M059J (cell line): ENCODE measurements around the gene ALG9. TPM values are rescaled to one million over a fixed set of nuclear protein-coding genes. Genes with fewer than 3 reads are reported as not detected.
"Not testable (repeated sequence)": the region's sequence is repeated elsewhere in the genome, so short reads cannot be mapped to it uniquely, and the experiment has no call there.

ENCODE experiments used
- DNase-seq: peaks from one replicate; pipeline ENCODE4 v3.0.0-alpha.2; 2012; ENCODE audit warnings: low read depth
- total RNA-seq: library from RNA; depleted of rRNA; stranded (reverse); fragments of >200 nt; shearing (Covaris generic); gene quantifications from 2 replicates; pipeline ENCODE4 v1.2.3, GENCODE V29; 2014

ALG9 gene
- total RNA-seq, 1 experiment from 2014 or later, result 39.7 TPM

DNA sequence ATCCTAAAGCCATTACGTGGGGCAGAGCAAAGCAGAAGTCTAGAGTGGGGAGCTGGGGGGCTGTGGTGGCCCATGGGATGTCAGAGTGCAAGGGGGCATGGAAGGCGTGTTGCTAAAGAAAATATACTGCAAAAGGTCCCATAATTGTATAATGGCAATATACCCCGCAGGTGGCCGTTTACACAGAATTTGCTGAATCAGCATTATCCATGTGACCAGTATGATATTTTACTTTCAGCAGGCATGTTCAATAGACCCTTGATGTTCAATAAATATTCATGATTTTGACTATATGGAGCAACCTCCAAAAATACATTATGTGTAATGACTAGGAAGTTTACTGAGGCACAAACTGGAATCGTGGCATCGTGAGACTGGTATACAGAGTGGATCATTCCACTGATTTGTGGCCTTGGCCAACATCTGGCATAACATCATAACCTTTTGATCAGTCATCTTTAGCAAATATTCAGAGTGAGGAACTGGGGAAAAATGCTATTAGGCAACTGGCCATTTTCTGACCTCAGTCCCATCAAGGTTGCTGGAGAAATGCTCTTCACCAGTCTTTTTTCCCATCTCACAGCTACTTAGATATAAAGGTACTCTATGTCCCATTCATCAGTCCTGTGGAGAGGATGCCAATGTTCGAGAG is 75.9 kb downstream of the ALG9 start:
- no peak for DNase-seq

DNA sequence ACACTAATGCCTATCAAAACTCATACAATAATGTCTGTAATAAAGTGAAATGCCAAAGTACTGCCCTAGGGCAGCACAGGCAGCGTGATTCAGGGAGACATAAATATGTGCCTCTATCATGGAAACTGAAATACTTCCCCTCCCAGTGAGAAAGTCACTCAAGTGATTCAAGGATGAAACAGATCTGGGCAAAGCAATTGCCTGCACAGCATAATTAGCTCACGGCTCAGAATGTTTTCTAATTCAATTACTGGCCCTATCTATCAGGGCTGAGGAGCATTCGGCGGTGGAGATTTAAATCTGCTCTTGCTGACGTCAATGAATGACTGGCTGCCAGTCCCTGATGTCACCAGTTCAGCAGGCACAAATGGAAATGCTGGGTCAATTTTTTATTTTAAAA is 77.5 kb downstream of the ALG9 start:
- peak; percentile 83 for DNase-seq

- peak; percentile 10 for DNase-seq
Measured at GRCh38 chr11:111792955-111793500, 78.4 kb downstream of the ALG9 start.

- no peak for DNase-seq
Measured at GRCh38 chr11:111792314-111792713, 79.1 kb downstream of the ALG9 start.

GRCh38 chr11:111788464-111788863 is 82.9 kb downstream of the ALG9 start:
- DNase-seq, result no peak

DNA sequence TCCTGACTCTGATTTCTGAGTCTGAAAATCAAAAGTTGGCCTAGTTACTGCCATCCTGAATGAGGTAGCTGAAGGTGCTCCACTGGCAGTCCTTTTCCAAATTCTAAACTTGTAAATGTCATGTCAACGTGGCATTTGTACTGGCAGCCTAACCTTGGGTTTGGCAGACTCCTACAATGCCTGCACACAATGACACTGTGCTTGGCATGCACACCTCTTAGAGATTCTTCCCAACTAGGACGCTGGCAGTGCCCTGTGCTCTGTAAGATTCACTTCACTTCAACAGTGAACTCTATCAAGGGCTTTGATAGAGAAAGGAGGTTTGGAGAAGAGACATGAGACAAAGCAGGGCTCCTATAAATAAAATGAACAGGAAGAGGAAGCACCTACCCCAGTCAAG is 83.3 kb downstream of the ALG9 start:
- no peak for DNase-seq

GRCh38 chr11:111785886-111786412 is 85.4 kb downstream of the ALG9 start:
- no peak for DNase-seq

DNA sequence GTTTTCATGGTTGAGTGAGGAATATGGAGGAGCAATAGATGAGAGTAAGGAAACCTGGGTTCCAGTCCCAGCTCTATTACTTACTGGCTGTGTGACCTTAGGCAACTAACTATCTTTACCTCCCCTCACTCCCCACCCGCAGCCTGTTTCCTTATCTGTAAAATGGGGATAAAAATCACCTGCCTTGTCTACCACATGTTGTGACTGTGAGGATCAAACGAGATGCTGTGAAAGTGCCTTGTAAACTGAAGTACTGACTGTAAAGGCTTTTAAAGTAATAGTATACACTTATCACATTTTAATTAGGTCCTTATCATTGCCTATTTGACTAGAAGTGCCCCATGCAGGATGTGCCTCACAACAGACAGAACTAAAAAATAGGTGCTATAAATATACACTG is 86.3 kb downstream of the ALG9 start:
- DNase-seq, result no peak

- DNase-seq, result not testable (repeated sequence)
Measured at GRCh38 chr11:111784311-111784710, 87.1 kb downstream of the ALG9 start.

DNA sequence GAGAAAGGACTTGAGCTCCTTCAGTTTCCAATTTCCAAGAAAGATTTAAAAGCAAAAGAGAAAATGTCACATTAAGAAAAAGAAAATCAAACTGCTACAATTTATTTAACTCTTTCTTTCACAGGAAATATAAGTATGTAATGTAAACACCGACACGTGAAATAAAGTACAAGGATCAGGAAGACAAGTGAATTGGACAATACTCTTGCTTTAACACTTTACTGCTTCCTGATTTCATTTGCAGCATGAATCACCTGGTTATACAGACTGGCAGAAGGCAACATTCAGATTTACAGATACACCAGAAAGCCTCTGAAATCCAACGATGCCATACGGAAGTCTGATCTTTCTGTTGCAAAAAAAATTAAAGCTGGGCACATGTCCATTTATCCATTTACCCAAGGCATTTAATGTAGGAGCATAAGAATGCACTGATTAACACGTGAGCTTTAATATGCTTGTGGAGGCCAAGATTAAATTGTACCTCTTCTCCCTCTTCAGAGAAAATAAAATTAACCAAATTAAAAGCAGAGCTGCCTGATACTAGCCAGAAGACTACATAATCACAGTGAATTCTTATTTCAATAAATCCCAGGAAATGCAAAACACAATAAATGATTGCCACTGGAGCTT is 89.2 kb downstream of the ALG9 start:
- no peak for DNase-seq

DNA sequence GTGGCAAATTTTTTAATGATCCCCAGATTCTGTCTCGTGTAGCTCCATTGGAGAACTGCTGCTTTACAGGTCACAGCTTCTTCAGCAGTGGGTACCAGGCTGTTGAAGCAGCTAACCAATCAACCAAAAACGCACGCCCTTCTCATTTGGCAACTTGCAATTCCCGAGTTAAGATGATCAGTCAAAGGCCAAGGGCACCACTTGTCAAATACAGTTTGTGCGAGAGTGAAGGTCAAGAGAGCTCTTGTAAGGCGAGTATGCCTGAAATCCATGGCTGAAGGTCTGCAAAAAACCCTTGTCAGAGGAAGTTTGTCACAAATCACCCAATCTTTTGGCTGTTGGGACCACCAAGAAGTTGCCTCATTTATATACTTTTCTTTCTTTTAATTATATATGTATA is 92.3 kb downstream of the ALG9 start:
- no peak for DNase-seq

DNA sequence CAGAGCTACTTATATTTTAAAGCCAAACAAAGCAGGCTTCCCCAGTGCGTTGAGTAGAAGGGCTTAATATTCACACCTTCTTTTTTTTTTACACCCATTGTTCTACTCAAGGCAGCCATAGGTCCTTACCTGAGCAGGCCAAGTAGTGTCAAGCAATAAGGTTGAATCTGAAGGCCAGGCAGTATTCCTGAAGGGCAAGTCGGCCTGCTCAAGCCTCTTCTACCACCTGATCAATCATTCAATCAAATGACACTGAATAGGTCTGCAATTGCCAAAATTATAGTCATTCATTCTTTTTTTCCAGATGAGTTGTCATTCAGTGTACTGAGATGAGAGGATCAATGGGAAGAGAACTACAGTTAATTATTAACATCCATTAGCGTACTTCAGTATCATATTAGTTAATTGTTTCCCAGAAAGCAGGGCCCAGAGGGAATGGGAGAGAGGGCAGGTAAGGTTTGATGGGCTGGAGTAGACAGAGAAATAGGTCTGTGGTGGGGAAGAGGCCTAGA is 93.3 kb downstream of the ALG9 start:
- DNase-seq, result no peak

- DNase-seq, result peak; percentile 77
Measured at GRCh38 chr11:111777094-111778046, 94.0 kb downstream of the ALG9 start.

DNA sequence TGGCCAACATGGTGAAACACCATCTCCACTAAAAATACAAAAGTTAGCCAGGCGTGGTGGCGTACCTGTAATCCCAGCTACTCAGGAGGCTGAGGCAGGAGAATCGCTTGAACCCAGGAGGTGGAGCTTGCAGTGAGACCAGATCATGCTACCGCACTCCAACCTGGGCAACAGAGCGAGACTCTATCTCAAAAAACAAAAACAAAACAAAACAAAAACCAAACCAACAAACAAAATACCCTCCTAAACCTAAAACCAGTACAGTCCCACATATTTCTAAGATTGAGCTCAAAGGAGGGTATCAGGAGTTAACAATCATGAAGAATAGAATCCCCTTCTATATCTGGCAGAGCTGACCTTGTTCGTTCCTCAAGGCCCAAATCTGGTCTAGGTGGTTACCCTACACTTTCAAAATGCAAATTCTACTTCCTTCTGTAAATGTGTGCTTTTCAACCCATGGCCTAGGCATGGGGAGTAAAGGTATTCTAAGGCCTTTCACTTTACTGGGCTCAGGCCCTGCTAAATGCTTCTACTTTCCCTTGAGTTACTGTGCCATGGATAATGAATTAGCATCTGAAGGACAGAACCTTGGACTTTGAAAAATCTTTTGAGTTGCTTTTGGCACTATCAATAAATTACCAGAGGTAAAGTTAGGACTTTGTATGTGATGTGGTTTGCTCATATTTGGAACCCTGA is 94.8 kb downstream of the ALG9 start:
- DNase-seq, result no peak

GRCh38 chr11:111774955-111775710 is 96.2 kb downstream of the ALG9 start:
- DNase-seq, result peak; percentile 35

DNA sequence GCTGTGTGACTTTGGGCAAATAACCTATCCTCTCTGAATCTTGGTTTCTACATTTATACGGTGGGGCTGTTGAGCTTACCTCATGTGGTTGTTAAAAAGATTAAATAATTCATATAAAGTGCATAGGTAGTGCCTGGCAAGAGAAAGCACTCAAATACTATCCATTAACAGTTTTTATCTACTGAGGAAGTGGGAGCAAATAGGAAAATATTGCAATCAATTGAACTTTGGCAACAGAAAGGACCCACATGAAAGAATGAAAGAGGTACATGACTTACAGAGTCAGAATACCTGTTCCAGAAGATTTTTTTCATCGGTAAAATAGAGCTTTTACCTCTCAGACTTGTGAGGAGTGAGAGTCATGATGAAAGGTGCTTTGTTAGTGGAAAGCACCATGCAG is 98.8 kb downstream of the ALG9 start:
- no peak for DNase-seq

GRCh38 chr11:111771205-111771604 is 100.2 kb downstream of the ALG9 start:
- DNase-seq, result not testable (repeated sequence)

GRCh38 chr11:111770581-111771134 is 100.7 kb downstream of the ALG9 start:
- DNase-seq, result peak; percentile 56

GRCh38 chr11:111766834-111767142 is 104.6 kb downstream of the ALG9 start:
- DNase-seq, result no peak
